Activated T-cell treated with anti-CD3 and anti-CD28 coated beads for 48 hours (primary cell): ENCODE results near the gene FH.
A peak's percentile ranks its signal among the peaks of the same experiment; 100 is the strongest.

Experiments
- DNase-seq: peaks from one replicate; pipeline ENCODE4 v3.0.0-alpha.2; 2020; ENCODE audit warnings: low read depth

FH gene

DNA sequence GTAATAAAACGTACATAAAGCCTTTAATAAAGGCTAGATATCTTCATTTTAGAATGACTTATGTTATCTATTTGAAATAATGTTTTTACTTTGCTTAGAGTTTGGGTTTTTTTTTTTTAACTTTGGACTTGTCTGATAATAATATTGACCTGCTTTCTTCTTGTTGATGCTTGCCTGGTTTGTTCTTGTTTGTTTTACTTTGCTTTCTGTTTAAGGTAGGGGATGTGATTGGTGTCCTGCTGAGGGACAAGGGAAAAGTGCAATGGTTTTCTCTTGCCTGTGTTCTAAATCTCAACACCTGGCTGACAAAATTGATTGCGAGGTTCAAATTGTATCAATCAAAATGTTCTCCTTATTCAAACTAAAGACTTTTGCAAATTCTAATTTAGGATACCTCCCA lies 2.2 kb upstream of the FH start:
- DNase-seq = no peak

- DNase-seq = no peak
Measured at GRCh38 chr1:241520080-241520465, 518 bp upstream of the FH start.

DNA sequence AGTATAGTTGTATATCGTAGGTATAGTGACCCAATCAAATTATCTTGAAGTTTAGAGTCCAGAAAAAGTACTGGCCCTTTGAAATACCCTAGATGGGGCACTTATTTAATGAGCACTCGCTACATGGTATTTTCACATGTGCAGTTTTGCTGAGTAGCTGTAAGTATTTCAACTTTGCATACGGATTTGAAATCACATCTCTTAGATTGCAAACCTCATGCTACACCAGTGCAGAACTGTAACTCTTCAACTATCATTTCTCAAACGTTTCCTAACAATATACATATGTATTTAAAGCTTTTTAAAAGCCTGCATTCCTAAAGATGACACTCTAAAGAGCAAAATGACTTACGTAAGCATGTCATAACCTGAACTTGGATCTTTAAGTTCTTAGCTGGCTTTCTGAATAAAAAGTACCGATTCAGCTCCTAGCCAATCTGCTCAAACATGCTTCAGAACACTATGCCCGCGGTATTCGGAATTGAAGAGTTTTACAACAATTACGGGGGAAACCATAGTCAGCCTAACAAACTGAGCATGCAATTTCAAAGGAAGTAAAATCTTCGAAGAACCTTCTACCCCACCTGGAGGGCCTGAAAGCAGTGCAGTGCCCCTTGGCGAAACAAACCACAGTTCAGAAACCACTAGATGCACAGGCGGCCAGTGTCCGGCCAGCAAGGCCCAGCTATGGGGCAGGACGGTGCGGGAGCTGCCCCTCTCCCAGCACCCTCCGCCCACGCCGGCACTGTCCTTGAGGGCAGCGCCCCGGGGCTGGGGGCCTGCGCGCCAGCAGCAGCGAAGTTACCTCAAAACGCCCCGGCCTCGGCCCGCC lies 863 bp downstream of the FH start:
- DNase-seq = no peak

DNA sequence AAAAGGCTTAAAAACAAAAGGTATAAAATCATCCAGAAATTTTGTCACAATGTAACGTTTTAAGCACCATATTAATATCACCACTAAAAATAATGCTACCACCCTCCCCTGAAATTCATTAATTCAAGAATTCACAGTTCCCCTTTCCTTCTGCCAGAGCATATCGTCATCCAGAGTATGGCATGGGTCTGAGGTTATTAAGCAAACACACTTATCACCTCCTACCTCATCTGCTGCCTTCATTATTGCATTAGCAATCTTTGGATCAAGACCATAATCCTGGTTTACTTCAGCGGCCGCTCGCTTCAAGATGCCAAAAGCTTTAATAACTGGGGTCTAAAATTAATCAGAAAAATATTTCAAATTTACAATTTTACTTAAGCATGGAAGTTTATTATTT lies 6.2 kb downstream of the FH start:
- no peak for DNase-seq

DNA sequence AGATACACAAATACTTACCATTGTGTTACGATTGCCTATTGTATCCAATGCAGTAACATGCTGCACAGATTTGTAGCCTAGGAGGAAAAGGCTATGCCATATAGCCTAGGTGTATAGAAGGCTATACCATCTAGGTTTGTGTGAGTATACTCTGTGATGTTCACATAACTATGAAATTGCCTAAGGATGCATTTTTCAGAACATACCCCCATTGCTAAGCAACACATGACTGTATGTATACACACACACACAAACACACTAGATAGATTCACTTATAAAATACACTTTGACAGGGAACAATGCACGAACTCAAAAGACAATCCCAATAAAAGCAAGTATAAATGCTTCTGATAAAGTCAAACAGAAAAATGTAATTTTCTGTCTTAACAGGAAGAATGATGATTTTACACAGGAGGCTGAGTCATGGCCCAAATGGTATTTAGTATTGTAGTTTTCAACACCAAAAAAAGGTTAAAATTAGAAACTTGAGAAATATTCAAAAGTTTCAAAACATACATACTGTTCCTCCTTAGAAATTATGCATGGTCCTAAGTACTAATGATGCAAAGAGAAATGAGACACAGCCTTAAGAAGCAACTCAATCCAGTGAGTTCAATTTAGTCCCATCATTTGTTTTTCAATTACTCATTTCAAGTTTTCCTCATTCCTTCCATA lies 12.2 kb downstream of the FH start:
- no peak for DNase-seq

GRCh38 chr1:241503444-241503843 lies 16.1 kb downstream of the FH start:
- DNase-seq = peak; percentile 6

DNA sequence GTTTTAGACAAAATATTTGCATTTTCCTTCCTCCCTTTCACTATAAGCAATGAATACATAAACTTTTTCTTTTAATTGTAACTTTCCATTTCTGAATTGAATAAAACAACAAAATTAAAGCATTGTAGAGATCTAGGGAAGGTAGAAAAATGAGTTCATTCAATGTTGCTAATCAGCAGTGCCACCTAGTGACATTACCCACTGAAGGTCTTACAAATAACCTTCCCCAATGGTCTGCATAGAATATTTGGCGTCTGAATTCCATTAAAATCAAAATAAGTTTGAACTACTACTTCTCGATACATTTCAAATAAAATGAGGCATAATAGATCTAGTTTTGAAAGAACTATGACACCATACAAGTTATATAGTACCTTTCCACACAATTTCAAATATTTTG lies 19.6 kb downstream of the FH start:
- no peak for DNase-seq

DNA sequence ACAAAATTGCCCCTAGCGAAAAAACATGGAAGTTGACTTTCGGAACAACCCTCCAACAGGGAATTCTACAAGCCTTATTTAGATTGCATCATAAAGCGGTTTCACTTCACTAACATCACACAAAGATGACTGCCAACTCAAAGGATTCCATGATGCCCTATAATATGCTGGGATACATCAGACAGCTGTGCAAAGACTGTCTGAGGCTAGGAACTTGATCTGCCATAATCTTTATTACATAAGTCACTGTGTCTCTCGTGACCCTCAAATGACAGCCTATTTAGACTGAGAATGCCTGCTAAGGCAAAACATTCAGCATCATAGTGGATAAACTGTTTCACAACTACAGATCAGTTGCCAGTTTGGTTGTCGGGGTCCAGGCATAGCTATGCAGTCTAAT lies 23.8 kb downstream of the FH start:
- no peak for DNase-seq

DNA sequence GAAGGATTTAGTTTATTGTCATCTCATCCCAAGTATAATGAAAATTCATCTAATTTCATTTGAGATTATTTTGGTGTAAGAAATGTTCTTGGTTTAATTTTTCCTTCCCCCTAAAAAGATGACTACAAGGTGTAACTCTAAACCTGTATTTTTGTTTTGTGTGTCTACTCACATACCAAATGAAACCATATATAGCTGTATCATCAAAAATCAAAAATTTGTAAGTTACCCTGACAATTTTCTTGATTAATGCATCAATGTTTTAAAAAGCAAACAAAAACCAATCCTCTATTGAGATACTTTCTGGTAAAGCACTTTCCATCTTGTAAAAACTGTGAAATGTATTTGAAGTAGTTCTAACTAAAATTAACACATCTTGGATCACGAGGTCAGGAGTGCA lies 30.8 kb downstream of the FH start:
- no peak for DNase-seq

DNA sequence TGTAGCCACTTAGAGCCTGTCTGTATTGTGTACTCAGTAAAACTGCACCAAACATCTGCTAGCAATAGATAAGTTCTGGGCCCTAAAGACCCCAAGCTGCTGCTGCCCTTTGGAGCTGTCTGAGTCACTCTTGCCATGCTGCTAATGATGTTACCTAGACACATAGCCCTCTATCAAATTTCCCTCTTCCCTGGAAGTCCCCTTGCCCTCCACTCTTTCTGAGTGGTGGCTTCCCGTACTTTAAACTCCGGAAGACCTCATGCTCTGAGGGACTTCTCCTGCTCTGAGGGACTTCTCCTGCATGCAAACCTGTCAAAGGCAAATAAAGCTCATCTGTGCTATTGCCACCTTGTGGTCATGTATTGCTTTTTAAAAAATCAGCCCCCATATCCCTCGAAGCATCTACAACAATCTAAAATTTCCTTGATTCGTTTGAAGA lies 34.0 kb downstream of the FH start:
- no peak for DNase-seq

DNA sequence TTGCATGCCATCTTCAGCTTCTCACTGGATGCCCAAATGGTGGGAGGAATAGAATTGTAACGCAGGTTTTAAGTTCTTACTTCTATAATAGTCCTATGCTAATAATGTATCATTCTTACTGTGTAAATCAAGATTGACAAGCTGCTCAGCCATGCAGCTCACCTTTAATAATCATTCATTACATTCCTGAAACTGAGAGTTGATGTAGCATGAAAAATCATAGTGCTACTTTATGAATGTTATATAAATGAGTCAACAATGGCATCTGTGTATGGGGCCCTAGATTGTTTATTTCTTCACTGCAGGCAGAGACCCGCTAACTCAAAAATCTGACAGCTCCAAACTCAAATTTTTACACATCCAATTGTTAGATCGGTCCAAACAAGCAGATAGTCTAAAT lies 34.4 kb downstream of the FH start:
- DNase-seq = no peak

DNA sequence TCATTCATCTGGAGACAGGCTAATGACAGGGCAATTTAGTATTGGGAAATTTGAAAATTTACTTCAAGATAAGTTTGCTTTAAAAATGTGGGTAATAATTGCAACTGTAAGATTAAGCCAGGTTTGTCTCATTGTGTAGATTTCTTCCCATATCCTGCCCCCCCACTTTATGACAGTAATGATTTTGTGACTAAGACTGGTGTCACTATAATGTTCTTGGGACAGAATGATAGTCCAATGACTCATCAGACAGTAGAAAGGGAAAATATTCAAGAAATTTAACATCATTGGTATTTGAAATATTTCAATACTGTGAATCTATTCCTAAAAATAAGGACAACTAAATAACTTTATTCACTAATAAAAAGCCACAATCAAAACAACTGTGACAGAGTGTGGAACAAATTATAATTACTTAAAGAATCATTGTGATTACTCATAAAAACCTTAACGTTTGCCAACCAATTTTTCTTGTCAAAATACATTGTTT lies 36.7 kb downstream of the FH start:
- no peak for DNase-seq

DNA sequence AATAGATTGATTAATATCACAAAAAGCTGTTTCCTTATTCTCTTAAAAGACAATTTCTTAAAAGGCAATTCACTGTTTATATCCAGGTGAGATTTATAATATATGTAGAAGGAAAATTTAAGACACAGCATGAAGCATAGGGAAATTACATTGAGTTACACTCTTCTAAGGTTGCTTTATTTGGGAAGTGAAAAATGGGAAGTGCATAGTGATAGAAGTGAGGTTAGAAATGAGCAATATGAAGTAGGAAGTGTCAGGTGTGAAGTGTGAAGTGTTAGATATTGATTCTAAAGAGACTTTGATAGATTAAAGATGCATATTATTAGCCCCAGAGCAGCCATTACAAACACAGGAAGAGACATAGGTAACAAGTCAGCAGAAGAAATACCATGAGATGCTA lies 40.3 kb downstream of the FH start:
- DNase-seq = no peak

DNA sequence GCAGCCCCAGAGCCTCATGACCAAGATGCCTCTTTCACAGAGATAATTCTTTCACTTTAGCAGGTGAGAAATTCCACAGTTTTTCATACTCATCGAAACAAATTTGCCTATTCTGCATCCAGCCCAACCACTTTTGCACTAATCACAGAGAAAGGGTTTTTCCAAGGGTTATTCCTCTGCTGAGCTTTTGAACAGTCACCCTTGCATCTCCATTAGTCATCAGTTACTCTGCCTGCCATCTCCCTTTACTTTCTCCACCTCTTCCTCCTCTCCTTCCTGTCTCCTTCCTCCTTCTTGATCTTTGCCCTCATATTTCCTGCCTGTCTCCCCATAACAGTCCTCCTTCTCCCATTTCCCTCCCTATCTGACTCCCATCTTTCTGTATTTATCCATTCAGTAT lies 43.9 kb downstream of the FH start:
- DNase-seq = no peak

DNA sequence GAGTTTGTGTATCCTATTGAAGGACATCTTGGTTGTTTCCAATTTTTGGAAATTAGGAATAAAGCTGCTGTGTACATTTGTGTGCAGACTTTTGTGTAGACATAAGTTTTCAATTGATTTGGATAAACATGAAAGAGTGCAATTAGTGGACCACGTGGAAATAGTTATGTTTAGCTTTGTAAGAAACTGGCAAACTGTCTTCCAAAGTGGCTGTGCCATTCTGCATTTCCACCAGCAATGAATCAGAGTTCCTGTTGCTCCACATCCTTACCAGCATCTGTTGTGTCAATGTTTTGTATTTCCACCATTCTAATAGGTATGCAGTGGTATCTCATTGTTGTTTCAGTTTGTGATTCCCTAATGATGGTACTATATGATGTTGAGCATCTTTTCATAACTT lies 46.5 kb downstream of the FH start:
- DNase-seq = no peak

DNA sequence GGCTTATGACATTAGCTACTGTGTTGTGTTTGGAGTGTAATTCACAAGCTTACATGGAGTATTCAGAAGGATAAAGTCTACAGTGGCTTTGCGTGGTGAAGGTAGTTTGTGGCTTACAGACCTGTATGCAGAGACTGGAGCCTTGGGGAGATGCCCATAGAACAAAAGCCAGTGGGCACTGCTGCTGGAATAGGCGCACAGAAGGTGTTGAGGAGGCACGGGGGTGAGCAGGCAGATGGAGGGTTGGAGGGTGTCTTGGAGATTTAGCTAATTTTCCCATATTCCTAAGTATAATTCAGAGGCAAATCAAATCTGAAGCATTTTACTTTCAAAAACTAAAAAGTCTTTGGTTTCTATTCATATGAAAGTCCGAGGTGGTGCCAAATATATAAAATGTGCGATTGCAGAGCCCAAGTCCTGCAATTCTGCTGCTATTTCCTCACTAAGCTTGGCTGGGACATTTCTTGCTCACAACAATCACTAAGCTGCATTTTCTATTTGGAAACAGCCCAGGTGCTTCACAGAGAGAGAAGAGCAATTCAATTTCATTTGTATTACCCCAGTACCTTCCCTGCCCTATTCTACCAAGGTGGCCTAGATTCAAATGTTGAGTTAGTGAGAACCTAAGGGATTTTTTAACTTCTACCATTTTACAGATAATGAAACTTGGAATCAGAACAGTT lies 48.5 kb downstream of the FH start:
- no peak for DNase-seq

- DNase-seq = no peak
Measured at GRCh38 chr1:241470361-241470760, 49.2 kb downstream of the FH start.

DNA sequence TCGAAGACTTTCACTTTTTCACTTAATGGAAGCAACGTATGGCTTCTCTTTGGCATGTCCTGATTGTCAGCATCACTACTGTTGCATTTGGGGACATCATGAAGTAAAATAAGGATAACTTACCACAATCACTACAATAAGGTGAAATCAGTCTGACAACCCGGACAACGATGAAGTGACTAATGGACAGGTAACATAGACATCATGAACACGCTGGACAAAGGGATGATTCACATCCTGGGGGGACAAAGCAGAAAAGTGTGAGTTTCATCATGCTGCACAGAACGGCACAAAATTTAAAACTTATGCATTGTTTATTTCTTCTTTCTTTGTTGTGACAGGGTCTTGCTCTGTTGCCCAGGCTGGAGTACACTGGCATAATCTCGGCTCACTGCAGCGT lies 53.9 kb downstream of the FH start:
- DNase-seq = no peak

DNA sequence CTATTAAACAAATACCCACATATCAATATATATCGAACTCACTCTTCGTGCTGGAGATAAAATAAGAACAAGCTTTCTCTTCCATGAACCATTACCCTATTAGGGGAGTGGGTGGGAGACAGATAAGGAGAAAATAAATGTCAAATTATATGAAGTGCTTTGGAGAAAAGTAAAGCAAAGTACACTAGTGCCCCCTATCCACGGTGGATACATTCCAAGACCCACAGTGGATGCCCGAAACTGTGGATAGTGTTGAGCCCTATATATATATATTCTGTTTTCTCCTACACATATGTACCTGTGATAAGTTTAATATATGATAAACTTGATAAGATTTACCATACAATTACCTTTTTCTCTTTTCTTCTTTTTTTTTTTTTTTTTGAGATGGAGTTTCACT lies 54.6 kb downstream of the FH start:
- no peak for DNase-seq

DNA sequence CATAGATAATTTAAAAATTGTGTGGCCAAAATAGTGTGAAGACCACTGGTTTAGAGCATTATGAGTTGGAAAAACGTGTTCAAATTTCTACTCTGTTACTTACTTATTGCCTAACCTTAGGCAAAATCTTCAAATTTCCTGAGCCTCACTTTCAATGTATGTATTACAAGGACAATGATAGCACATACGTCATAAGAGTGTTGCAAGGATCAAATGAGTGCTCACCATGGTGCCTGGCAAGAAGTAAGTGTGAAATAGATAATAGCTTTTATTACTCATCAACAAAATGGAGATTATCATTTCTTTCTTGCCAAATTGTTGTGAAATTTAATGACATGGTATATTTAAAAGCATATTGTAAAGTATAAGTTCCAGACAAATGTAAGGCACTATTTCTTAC lies 57.2 kb downstream of the FH start:
- DNase-seq = no peak

DNA sequence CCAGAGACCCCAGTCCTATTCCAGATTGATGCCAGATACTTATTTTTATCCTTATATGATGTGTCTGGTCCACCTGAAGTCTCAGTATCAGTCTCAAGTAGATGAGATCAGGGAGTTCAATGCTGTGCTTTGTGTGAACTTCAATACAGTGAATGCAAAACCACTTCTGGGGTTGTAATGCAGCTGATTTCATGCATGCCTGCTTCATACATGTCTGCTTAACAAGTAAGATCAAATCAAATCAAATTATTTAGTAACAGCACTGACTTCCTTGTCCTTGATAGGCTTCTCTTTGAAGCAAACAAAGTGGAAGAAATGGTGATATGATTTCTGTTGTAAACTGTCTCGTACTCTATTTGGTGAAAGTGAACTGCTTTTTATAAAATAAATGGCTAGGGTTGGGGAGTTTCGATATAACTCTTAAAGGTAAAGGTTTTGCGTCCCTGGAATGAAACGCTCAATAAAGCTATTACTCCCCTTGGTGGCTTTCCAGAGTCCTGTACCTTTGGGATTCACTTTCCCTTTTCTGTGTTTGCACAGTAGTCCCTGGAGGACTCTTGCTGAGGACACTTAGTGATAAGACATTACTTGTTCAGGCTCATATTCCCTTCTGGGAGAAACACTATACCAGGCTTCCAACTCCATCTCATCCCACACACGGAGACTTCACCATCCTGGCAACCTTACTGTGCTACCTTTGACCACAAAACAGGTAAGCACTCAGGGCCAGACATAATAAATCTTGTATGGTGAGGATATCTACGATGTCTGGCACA lies 59.3 kb downstream of the FH start:
- DNase-seq = no peak

DNA sequence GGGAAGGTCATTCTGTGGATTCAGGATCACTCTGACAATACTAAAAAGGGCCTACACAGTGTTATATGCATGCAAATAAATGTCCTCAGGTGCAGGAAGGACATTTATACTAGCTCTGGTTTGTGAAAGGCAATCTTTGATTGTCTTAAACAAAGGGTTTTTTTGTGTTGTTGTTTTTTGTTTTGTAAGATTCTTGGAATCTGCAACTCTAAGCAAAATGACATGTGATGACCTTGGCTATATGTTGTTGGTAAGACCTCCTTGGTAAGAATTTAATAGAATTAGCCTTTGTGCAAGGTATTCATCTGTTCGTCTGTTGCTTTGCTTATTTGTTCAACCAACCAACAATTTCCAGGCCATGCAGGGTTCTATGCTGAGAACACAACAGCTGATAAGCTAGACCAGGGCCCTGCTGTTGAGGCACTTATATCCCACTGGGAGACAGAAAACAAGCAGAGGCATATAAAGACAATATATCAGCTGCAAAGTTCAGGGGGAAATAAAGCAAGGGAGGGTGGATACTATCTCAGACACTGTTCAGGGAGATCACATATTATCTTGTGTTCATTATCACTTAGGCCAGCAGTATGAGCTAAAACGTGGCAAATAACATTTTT lies 60.3 kb downstream of the FH start:
- no peak for DNase-seq
